Measurements from ENCODE around the gene ZG16.

ZG16 gene

DNA sequence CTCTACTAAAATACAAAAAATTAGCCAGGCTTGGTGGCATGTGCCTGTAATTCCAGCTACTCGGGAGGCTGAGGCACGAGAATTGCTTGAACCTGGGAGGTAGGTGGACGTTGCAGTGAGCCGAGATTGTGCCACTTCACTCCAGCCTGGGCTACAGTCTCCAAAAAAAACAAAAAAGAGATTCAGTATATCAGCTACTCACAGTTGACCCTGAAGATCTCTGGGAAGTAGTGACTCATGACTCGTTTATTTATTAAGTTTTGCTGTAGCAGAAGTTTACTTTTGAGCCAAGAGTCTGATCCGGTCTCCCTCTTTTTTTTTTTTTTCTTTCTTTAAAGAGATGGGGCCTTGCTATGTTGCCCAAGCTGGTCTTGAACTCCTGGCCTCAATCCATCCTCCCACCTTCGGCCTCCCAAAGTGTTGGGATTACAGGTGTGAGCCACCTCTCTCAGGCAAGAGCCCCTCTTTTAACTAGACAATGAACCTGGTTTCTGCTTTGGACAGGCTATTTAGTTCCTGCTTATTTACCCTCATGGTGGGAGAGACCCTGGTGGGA lies 46.6 kb downstream of the ZG16 start:
- no peak for DNase-seq (ENCODE audit: low read depth, low spot score)
- Histone ChIP-seq H3K27me3 (ENCODE audit: insufficient read depth, insufficient read length) (no peaks in the 10 kb centered on the region), H3K9me3 (ENCODE audit: insufficient read depth, low read length) (no peaks in the 10 kb centered on the region), H3K4me3 (ENCODE audit: insufficient read length, low read depth) (no peak overlapping the region), H3K4me1 (ENCODE audit: insufficient read depth, insufficient read length) (peaks cover 29% of the 10 kb centered on the region), H3K9ac (ENCODE audit: insufficient read length, low read depth) (no peak overlapping the region), H3K36me3 (ENCODE audit: insufficient read depth, insufficient read length, low read length) (peaks cover 18% of the 10 kb centered on the region)
- no peak for TF ChIP-seq SUZ12 (IDR thresholded peaks at IDR 0.05; ENCODE audit: extremely low read depth, insufficient read depth, insufficient read length)
- no peak for TF ChIP-seq ZNF274 (IDR thresholded peaks at IDR 0.05; ENCODE audit: low read depth, low read length)
- TF ChIP-seq YY1 (IDR thresholded peaks at IDR 0.05; ENCODE audit: insufficient read depth, insufficient read length) = no peak

- Histone ChIP-seq H3K9ac (ENCODE audit: insufficient read length, low read depth) (peak overlapping the region; percentile 51), H3K4me1 (ENCODE audit: insufficient read depth, insufficient read length) (peaks cover 28% of the 10 kb centered on the region), H3K36me3 (ENCODE audit: insufficient read depth, insufficient read length, low read length) (peaks cover 10% of the 10 kb centered on the region), H3K4me3 (ENCODE audit: insufficient read length, low read depth) (no peak overlapping the region), H3K27me3 (ENCODE audit: insufficient read depth, insufficient read length) (no peaks in the 10 kb centered on the region), H3K9me3 (ENCODE audit: insufficient read depth, low read length) (no peaks in the 10 kb centered on the region)
- DNase-seq (ENCODE audit: low read depth, low spot score) = no peak
- no peak for TF ChIP-seq SUZ12 (IDR thresholded peaks at IDR 0.05; ENCODE audit: extremely low read depth, insufficient read depth, insufficient read length)
- no peak for TF ChIP-seq YY1 (IDR thresholded peaks at IDR 0.05; ENCODE audit: insufficient read depth, insufficient read length)
- no peak for TF ChIP-seq ZNF274 (IDR thresholded peaks at IDR 0.05; ENCODE audit: low read depth, low read length)
Observed at GRCh38 chr16:29825145-29826044, 47.3 kb downstream of the ZG16 start.

DNA sequence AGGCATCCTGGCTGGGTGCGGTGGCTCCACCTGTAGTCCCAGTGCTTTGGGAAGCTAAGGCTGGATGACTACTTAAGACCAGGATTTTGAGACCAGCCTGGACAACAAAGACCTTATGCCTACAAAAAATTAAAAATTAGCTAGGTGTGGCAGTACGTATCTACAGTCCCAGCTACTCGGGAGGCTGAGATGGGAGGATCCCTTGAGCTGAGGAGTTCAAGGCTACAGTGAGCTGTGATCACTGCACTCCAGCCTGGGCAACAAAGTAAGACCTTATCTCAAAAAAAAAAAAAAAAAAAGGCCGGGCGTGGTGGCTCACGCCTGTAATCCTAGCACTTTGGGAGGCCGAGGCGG lies 48.3 kb downstream of the ZG16 start:
- peaks cover 21% of the 10 kb centered on the region for H3K4me1 ChIP-seq (ENCODE audit: insufficient read depth, insufficient read length)

GRCh38 chr16:29830774-29831173 lies 52.7 kb downstream of the ZG16 start:
- no peak overlapping the region for H3K9ac ChIP-seq (ENCODE audit: insufficient read length, low read depth)
- TF ChIP-seq SUZ12 (IDR thresholded peaks at IDR 0.05; ENCODE audit: extremely low read depth, insufficient read depth, insufficient read length) (no peak), ZNF274 (IDR thresholded peaks at IDR 0.05; ENCODE audit: low read depth, low read length) (no peak), YY1 (IDR thresholded peaks at IDR 0.05; ENCODE audit: insufficient read depth, insufficient read length) (no peak)
- H3K9me3 ChIP-seq (ENCODE audit: insufficient read depth, low read length) = no peaks in the 10 kb centered on the region
- no peak overlapping the region for H3K4me3 ChIP-seq (ENCODE audit: insufficient read length, low read depth)
- no peaks in the 10 kb centered on the region for H3K27me3 ChIP-seq (ENCODE audit: insufficient read depth, insufficient read length)
- H3K4me1 ChIP-seq (ENCODE audit: insufficient read depth, insufficient read length) = peaks cover 10% of the 10 kb centered on the region
- H3K36me3 ChIP-seq (ENCODE audit: insufficient read depth, insufficient read length, low read length) = peaks cover 13% of the 10 kb centered on the region
- no peak for DNase-seq (ENCODE audit: low read depth, low spot score)

More for the DNA sequence above, 48.3 kb downstream of the ZG16 start:
- H3K36me3 ChIP-seq (ENCODE audit: insufficient read depth, insufficient read length, low read length) = peaks cover 2% of the 10 kb centered on the region
- no peaks in the 10 kb centered on the region for H3K9me3 ChIP-seq (ENCODE audit: insufficient read depth, low read length)
- no peak overlapping the region for H3K9ac ChIP-seq (ENCODE audit: insufficient read length, low read depth)
- H3K27me3 ChIP-seq (ENCODE audit: insufficient read depth, insufficient read length) = no peaks in the 10 kb centered on the region
- no peak for TF ChIP-seq ZNF274 (IDR thresholded peaks at IDR 0.05; ENCODE audit: low read depth, low read length)
- no peak for TF ChIP-seq YY1 (IDR thresholded peaks at IDR 0.05; ENCODE audit: insufficient read depth, insufficient read length)
- TF ChIP-seq SUZ12 (IDR thresholded peaks at IDR 0.05; ENCODE audit: extremely low read depth, insufficient read depth, insufficient read length) = no peak
- no peak overlapping the region for H3K4me3 ChIP-seq (ENCODE audit: insufficient read length, low read depth)
- DNase-seq (ENCODE audit: low read depth, low spot score) = no peak

DNA sequence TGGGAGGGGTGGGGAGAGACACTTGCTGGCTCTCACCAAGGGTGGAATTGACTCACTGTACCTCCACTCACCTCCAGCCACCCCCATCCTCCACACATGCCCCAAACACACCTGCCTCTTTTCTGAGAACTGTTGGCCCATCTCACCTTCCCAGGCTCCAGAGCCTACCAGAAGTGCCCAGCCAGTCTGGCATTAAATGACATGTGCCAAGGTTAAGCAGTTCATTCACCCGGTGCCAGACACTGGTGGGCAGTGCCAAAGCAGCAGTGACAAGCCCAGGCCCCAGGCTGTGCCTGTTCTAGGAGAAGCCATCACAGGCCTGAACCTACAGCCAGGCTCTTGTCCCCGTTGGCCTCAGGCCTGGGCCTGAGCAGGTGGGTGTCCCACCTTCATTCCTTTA lies 53.4 kb downstream of the ZG16 start:
- Histone ChIP-seq H3K4me3 (ENCODE audit: insufficient read length, low read depth) (no peak overlapping the region), H3K36me3 (ENCODE audit: insufficient read depth, insufficient read length, low read length) (peaks cover 13% of the 10 kb centered on the region), H3K27me3 (ENCODE audit: insufficient read depth, insufficient read length) (no peaks in the 10 kb centered on the region), H3K4me1 (ENCODE audit: insufficient read depth, insufficient read length) (peaks cover 6% of the 10 kb centered on the region), H3K9me3 (ENCODE audit: insufficient read depth, low read length) (no peaks in the 10 kb centered on the region), H3K9ac (ENCODE audit: insufficient read length, low read depth) (no peak overlapping the region)
- TF ChIP-seq SUZ12 (IDR thresholded peaks at IDR 0.05; ENCODE audit: extremely low read depth, insufficient read depth, insufficient read length) (no peak), YY1 (IDR thresholded peaks at IDR 0.05; ENCODE audit: insufficient read depth, insufficient read length) (no peak), ZNF274 (IDR thresholded peaks at IDR 0.05; ENCODE audit: low read depth, low read length) (no peak)
- no peak for DNase-seq (ENCODE audit: low read depth, low spot score)

Measured in NT2/D1 (cell line).